Fibroblast of lung (primary cell): ENCODE measurements around the gene LCE1F. TPM values are rescaled to one million over a fixed set of nuclear protein-coding genes. Genes with fewer than 3 reads are reported as not detected.

Experiments used
- DNase-seq, 2 donors: peaks; one replicate each; pipeline versions ENCODE4 v3.0.0 to v3.0.0-alpha.2; 2010; ENCODE audit warnings: low read depth in 2 of 2
- H2AFZ ChIP-seq: 2 replicates; pipeline ENCODE4 v1.5.1; 2012; ENCODE audit warnings: low read length, control low read depth, inconsistent platforms
- H3K27ac ChIP-seq: 2 replicates; pipeline ENCODE4 v1.5.1; 2011; ENCODE audit warnings: low read length, control low read depth; ENCODE audit not compliant: insufficient read depth
- H3K27me3 ChIP-seq: 2 replicates; pipeline ENCODE4 v1.5.1; 2011; ENCODE audit warnings: mild to moderate bottlenecking, low read length; ENCODE audit not compliant: control insufficient read depth, insufficient read depth
- H3K36me3 ChIP-seq: 2 replicates; pipeline ENCODE4 v1.5.1; 2011; ENCODE audit warnings: low read length; ENCODE audit not compliant: control insufficient read depth, insufficient read depth
- H3K4me1 ChIP-seq: 2 replicates; pipeline ENCODE4 v1.5.1; 2011; ENCODE audit warnings: low read length; ENCODE audit not compliant: control insufficient read depth, insufficient read depth; ENCODE audit errors: extremely low read depth
- H3K4me2 ChIP-seq: 2 replicates; pipeline ENCODE4 v1.5.1; 2011; ENCODE audit warnings: low read length, control low read depth; ENCODE audit not compliant: insufficient read depth; ENCODE audit errors: extremely low read depth
- H3K4me3 ChIP-seq, 4 experiments: fragments of 200-600 bp in 1 of 4; sonication (generic) in 1 of 4; replicated peaks in 1 of 4; 2 replicates each; pipeline ENCODE4 v1.5.1; 2011 to 2016; ENCODE audit warnings: low read length in 4 of 4, low read depth in 3 of 4, mild to moderate bottlenecking in 3 of 4, control low read depth in 2 of 4, inconsistent platforms in 1 of 4, mixed read lengths in 1 of 4; ENCODE audit not compliant: insufficient read depth in 1 of 4; ENCODE audit errors: control extremely low read depth in 1 of 4
- H3K79me2 ChIP-seq: 2 replicates; pipeline ENCODE4 v1.5.1; 2012; ENCODE audit warnings: mild to moderate bottlenecking, low read length, inconsistent platforms; ENCODE audit not compliant: control insufficient read depth, insufficient read depth
- H3K9ac ChIP-seq: 2 replicates; pipeline ENCODE4 v1.5.1; 2011; ENCODE audit warnings: mild to moderate bottlenecking, low read length, control low read depth; ENCODE audit not compliant: insufficient read depth
- H3K9me3 ChIP-seq: 2 replicates; pipeline ENCODE4 v1.5.1; 2012; ENCODE audit warnings: low read depth, low read length; ENCODE audit not compliant: control insufficient read depth, insufficient read depth
- H4K20me1 ChIP-seq: 2 replicates; pipeline ENCODE4 v1.5.1; 2011; ENCODE audit warnings: low read length; ENCODE audit not compliant: control insufficient read depth, insufficient read depth; ENCODE audit errors: extremely low read depth
- EZH2 ChIP-seq: IDR thresholded peaks from 2 replicates; pipeline ENCODE4 v1.5.1; 2012; ENCODE audit warnings: low read length, control low read depth, mild to moderate bottlenecking; ENCODE audit errors: missing control alignments
- polyA plus RNA-seq, 2 donors: library from polyadenylated mRNA; depleted of rRNA in 1 of 2; stranded (reverse) in 1 of 2; unstranded in 1 of 2; fragments of >200 nt; gene quantifications; 2 replicates each; pipeline ENCODE4 v1.2.1, GENCODE V29; 2011 to 2012; ENCODE audit warnings: missing spikeins in 1 of 2
- total RNA-seq: library from RNA; depleted of rRNA; stranded (reverse); fragments of >200 nt; gene quantifications from 2 replicates; pipeline ENCODE4 v1.2.1, GENCODE V29; 2014
- TF ChIP-seq, protein P1 (sequence below), 2 donors: IDR thresholded peaks in 1 of 2; conservative IDR thresholded peaks in 1 of 2; 1 replicate in 1 of 2; 2 replicates in 1 of 2; pipeline ENCODE4 v1.5.1; 2011 to 2012; ENCODE audit warnings: low read length in 2 of 2, control low read depth in 1 of 2, inconsistent platforms in 1 of 2, low read depth in 1 of 2, mild to moderate bottlenecking in 1 of 2

LCE1F gene
- total and polyA plus RNA-seq, 2 donors (not counting 1 experiment from before 2014, with no cell fraction given) = not detected

DNA sequence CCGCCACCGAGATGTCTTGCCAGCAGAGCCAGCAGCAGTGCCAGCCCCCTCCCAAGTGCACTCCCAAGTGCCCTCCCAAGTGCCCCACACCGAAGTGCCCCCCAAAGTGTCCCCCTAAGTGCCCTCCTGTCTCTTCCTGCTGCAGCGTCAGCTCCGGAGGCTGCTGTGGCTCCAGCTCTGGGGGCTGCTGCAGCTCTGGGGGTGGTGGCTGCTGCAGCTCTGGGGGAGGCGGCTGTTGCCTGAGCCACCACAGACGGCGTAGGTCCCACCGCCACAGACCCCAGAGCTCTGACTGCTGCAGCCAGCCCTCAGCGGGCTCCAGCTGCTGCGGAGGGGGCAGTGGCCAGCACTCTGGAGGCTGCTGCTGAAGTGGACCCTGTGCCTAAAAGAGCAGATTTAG is 1.4 kb downstream of the LCE1F start:
- H3K27ac ChIP-seq = no peak overlapping the region
- DNase-seq = no peak
- H3K9me3 ChIP-seq = no peaks in the 10 kb centered on the region
- no peaks in the 10 kb centered on the region for H4K20me1 ChIP-seq
- no peaks in the 10 kb centered on the region for H3K36me3 ChIP-seq
- H3K79me2 ChIP-seq = no peaks in the 10 kb centered on the region
- TF ChIP-seq, protein P1, sequence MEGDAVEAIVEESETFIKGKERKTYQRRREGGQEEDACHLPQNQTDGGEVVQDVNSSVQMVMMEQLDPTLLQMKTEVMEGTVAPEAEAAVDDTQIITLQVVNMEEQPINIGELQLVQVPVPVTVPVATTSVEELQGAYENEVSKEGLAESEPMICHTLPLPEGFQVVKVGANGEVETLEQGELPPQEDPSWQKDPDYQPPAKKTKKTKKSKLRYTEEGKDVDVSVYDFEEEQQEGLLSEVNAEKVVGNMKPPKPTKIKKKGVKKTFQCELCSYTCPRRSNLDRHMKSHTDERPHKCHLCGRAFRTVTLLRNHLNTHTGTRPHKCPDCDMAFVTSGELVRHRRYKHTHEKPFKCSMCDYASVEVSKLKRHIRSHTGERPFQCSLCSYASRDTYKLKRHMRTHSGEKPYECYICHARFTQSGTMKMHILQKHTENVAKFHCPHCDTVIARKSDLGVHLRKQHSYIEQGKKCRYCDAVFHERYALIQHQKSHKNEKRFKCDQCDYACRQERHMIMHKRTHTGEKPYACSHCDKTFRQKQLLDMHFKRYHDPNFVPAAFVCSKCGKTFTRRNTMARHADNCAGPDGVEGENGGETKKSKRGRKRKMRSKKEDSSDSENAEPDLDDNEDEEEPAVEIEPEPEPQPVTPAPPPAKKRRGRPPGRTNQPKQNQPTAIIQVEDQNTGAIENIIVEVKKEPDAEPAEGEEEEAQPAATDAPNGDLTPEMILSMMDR (conservative IDR thresholded peaks at IDR 0.05 in 1 of 2, IDR thresholded peaks at IDR 0.05 in 1 of 2; ENCODE audit: low read depth in 1 of 2, low read length in 2 of 2) = no peak
- no peak for TF ChIP-seq EZH2
- no peaks in the 10 kb centered on the region for H3K27me3 ChIP-seq
- H2AFZ ChIP-seq = no peak overlapping the region
- no peak overlapping the region for H3K9ac ChIP-seq
- no peak overlapping the region for H3K4me3 ChIP-seq
- H3K4me1 ChIP-seq = no peaks in the 10 kb centered on the region
- H3K4me2 ChIP-seq = no peak overlapping the region

DNA sequence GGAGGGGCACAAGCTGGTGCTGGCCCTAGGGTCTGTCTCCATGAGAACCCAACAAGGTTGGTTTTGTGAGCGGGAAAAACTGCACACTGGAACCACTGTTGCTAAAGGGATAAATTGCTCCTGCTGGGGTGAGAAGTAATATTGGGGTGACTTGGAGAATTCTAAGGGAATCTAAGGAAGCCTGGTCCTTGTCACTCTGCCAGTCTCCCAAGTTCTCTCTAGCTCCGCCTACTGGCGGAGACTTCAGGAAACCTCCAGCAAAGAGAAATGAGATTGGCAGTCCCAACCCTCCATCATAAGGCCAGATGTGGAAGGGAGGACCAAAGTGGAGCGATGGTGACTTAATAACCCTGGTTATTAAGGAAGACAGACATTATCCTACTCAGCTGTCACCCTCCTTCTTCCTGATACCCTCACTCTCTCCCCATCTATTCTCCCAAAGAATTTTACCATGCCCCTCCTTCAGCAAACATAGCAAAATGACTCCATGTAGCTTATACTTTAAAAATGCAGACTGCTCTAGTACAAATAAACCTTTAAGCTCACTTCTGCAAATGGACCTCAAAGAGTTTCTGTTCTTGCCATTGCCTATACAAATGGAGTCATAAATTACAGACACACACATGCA is 2.7 kb downstream of the LCE1F start:
- H4K20me1 ChIP-seq = no peaks in the 10 kb centered on the region
- no peak overlapping the region for H3K9ac ChIP-seq
- no peaks in the 10 kb centered on the region for H3K4me1 ChIP-seq
- no peaks in the 10 kb centered on the region for H3K27me3 ChIP-seq
- no peak overlapping the region for H2AFZ ChIP-seq
- no peaks in the 10 kb centered on the region for H3K9me3 ChIP-seq
- H3K36me3 ChIP-seq = no peaks in the 10 kb centered on the region
- H3K79me2 ChIP-seq = no peaks in the 10 kb centered on the region
- TF ChIP-seq, protein P1 (conservative IDR thresholded peaks at IDR 0.05 in 1 of 2, IDR thresholded peaks at IDR 0.05 in 1 of 2; ENCODE audit: low read depth in 1 of 2, low read length in 2 of 2) = peak; percentile 17 to 24
- TF ChIP-seq EZH2 = no peak
- DNase-seq = no peak
- no peak overlapping the region for H3K4me3 ChIP-seq
- no peak overlapping the region for H3K27ac ChIP-seq
- no peak overlapping the region for H3K4me2 ChIP-seq

DNA sequence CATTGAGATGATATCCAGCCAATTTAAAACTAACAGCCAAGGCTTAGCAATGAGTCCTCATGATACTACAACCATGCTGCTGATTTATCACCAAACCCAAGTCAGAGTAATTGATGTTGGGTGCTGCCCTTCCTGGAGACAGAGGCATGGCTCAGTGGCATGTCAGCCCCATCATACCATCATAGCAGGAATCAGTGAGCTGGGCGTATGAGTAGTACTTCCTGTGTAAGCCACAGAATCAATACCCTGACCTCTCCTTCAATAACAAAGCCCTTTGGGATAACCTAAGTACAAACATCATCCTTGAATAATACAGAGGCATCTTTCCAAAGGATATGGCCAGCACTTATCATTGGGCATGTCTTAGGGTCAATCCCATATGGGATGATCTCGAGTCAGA is 8.2 kb downstream of the LCE1F start:
- H3K27me3 ChIP-seq = no peaks in the 10 kb centered on the region
- no peaks in the 10 kb centered on the region for H3K9me3 ChIP-seq
- no peaks in the 10 kb centered on the region for H4K20me1 ChIP-seq
- no peak for DNase-seq
- TF ChIP-seq, protein P1 (conservative IDR thresholded peaks at IDR 0.05 in 1 of 2, IDR thresholded peaks at IDR 0.05 in 1 of 2; ENCODE audit: low read depth in 1 of 2, low read length in 2 of 2) = no peak
- TF ChIP-seq EZH2 = no peak
- H3K27ac ChIP-seq = no peak overlapping the region
- H3K4me1 ChIP-seq = peaks cover 2% of the 10 kb centered on the region
- H3K36me3 ChIP-seq = no peaks in the 10 kb centered on the region
- no peak overlapping the region for H3K4me2 ChIP-seq
- no peak overlapping the region for H3K4me3 ChIP-seq
- H3K9ac ChIP-seq = no peak overlapping the region
- no peak overlapping the region for H2AFZ ChIP-seq
- no peaks in the 10 kb centered on the region for H3K79me2 ChIP-seq
